Activated CD4-positive, CD25-positive, alpha-beta regulatory T cell treated with anti-CD3 and anti-CD28 coated beads, Interleukin-2, amount 50 U/mL, for 24 hours (primary cell): Measurements from ENCODE around the gene IGFN1.

ENCODE experiments used
- ATAC-seq, 2 donors: fragments of 150-1000 bp; cut with Tn5 transposase; one replicate each; pipeline ENCODE4 v1.10.0; 2021; ENCODE audit warnings: mild to moderate bottlenecking in 1 of 2, moderate library complexity in 1 of 2

The IGFN1 gene

GRCh38 chr1:201267481-201268229 is 77.0 kb downstream of the IGFN1 start:
- no peak for ATAC-seq

DNA sequence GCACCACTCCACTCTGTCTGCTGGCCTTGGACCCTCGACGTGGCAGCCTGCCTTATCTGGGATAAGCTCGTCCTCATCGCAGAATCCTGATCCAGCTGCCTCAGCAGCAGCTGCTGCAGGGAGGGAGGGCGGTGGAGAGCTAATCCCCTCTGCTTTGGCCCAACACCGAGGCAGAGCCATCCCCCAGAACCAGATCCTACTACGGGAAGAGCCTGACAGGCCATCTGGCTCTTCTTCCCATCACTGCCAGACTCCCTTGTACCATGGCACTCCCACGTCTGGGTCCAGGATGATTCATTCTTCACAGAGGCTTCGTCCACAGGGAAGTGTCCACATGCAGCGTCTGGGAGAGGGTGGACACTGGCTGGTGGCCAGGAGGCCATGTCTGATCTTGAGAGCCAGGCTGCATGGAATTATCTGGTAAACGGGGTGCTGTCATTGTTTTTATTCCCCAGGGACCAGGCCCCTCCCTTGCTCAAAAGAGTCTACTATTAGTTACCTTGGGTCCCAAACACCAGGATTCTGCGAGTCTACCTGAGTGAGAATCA is 78.1 kb downstream of the IGFN1 start:
- no peak for ATAC-seq

DNA sequence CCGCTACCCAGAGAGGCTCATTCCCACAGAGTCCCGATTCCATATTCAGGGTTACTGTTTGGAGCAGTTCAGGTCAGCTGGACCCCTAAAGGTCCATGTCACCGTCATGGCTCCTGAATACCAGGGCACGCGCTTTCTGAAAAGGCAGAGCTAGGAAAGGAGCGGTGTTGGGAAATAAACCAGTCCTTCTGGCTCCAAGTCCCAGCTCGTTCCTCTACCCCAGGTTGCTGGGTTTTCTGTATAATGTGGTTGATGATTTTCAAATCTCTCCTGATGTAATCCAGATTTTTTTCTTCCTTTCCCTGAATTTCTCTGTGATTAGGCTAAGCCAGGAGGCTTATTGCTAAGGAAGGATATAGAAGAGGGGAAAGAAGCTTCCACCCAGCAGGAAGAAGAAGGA is 78.7 kb downstream of the IGFN1 start:
- no peak for ATAC-seq

DNA sequence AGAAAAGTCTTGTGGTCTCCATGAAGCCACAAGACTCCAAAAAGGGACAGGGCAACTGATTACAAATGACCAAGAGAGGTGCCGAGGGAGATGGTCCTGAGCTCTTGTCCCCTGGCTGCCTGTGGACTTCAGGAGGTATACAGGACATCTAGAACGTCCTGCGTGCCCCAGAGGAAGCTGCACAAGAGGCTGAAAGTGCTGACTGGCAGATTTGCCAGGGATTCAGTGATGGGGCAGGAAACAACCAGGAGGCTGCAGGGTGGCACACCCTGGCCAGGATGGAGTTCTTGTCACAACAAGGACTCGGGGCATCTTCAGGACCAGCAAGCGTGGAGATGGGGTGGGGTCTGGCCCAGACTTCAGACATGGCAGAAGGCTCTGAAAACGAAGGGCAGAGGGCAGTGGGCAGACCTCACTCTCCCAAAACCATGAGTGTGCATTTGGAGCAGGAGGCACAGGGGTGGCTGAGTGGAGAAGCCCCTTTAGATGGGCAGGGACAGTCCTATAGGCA is 79.3 kb downstream of the IGFN1 start:
- no peak for ATAC-seq

DNA sequence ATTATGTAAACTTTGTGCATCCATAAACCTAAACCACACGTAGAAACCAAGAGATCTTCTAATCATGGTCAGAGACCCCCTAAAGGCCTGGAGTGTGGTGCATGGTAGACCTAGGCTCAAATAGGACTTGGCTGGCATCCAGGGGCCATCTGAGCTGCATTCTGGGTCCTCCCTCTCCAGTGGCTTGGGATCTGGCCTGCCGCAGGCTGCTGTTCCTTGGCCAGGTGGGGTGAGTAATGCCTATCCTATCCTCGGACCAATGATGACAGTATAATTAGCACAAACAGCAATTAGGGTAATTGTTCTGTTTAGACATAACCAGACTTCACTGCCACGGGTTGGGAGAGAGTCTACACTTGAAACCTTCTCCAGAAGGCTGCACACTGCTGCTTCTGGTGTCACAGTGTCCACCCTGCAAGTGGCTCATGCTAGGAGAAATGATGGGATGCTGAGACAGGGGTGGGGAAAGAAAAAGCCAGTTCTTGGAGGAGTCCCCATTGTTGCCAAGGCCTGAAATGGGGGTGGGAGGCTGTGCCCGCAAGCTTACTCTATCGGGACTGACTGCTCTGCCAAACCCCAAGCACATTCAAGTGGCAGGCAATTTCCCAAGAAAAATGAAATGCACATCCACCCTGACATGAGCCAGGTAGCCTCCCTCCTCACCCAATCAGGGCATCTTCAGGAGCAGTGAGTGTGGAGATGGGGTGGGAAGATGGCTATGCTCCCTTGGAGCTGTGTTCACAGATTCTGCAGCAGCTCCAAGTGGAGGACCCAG is 80.2 kb downstream of the IGFN1 start:
- no peak for ATAC-seq

- no peak for ATAC-seq
These were observed 82.2 kb downstream of the IGFN1 start for GRCh38 chr1:201272799-201273198.

DNA sequence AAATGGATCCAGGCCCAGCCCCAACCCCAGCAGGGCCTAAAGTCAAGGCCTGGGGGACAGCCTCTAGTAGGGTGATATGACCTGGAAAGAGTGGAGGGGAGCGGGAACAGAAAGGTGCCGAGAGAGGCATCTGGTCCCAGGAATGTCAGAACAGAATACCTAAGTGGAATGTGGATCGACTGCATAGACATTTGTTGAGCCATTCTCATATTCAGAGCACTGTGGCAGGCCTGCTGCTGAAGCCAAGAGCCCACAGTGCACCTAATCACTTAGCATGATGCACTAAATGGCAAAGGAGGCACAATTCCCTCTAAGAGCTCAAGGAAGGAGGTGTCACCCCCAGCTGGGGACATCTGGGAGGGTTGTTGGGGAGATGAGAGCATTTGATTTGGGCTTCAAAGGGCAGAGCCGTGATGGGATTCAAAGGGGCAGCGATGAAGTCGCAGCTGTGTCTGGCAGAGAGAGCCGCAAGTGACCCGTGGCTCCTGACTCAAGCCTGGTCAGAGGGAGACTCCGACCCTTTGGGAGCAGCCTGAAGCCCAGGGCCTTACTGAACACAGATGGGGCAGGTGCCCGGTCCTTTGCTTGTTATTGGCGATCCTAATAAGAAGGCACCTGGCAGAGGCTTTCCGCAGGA is 84.1 kb downstream of the IGFN1 start:
- ATAC-seq = no peak

GRCh38 chr1:201275253-201275666 is 84.6 kb downstream of the IGFN1 start:
- no peak for ATAC-seq

GRCh38 chr1:201276891-201277290 is 86.3 kb downstream of the IGFN1 start:
- ATAC-seq = no peak

DNA sequence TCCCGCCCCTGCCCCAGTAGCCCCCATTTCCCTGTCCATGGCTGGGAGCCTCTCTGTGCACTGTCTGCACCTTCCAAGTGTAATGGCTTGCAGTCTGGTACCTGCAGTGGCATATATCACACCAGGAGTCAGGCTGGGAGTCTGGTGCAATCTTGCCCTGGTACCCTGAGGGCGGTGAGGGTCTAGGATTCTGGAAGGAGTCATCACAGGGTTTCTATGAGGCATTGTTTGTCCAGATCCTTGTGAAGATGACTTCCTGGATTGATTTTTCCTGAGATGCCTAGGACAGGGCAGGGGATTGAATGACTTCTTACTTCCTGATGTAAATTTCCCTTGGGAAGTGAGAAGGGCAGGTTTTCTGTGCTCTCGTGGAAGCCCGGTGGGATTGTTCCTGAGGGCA is 86.8 kb downstream of the IGFN1 start:
- no peak for ATAC-seq
